ENCODE measurements around the gene KCNH2.
A peak's percentile ranks its signal among the peaks of the same experiment; 100 is the strongest.
"Not testable (repeated sequence)": the region's sequence is repeated elsewhere in the genome, so short reads cannot be mapped to it uniquely, and the experiment has no call there.

Gene KCNH2

GRCh38 chr7:150978126-150978789 lies at the start of gene KCNH2:
KCNH2 (minus strand) TSS chr7:150978321; CDS start chr7:150977913, 408 bp downstream.
- peak; percentile 94 for DNase-seq

- not testable (repeated sequence) for DNase-seq
Observed at GRCh38 chr7:151027728-151028130, 49.6 kb upstream of the KCNH2 start.

- DNase-seq = peak; percentile 56
Observed at GRCh38 chr7:151026771-151027727, 48.9 kb upstream of the KCNH2 start.

GRCh38 chr7:151025924-151026671 lies 48.0 kb upstream of the KCNH2 start:
- no peak for DNase-seq

- peak; percentile 87 for DNase-seq
Observed at GRCh38 chr7:151024435-151025056, 46.4 kb upstream of the KCNH2 start, which contains the start of gene ATG9B. ATG9B (minus strand) TSS chr7:151024494; CDS start chr7:151024423, 71 bp downstream.

- DNase-seq = no peak
Observed at GRCh38 chr7:151023232-151023631, 45.1 kb upstream of the KCNH2 start.

- no peak for DNase-seq
Observed at GRCh38 chr7:151020231-151020630, 42.1 kb upstream of the KCNH2 start.

- DNase-seq = no peak
Observed at GRCh38 chr7:151019130-151019447, 41.0 kb upstream of the KCNH2 start.

- peak; percentile 93 for DNase-seq
Observed at GRCh38 chr7:151018421-151019129, 40.5 kb upstream of the KCNH2 start.

GRCh38 chr7:151017953-151018420 lies 39.9 kb upstream of the KCNH2 start:
- DNase-seq = peak; percentile 92

- peak; percentile 77 for DNase-seq
Observed at GRCh38 chr7:151017370-151017952, 39.3 kb upstream of the KCNH2 start.

GRCh38 chr7:151016942-151017341 lies 38.8 kb upstream of the KCNH2 start:
- DNase-seq = no peak

- no peak for DNase-seq
Observed at GRCh38 chr7:151016505-151016904, 38.4 kb upstream of the KCNH2 start.

- DNase-seq = no peak
Observed at GRCh38 chr7:151015967-151016366, 37.8 kb upstream of the KCNH2 start.

- DNase-seq = no peak
Observed at GRCh38 chr7:151014950-151015349, 36.8 kb upstream of the KCNH2 start.

- no peak for DNase-seq
Observed at GRCh38 chr7:151013733-151014497, 35.8 kb upstream of the KCNH2 start.

- no peak for DNase-seq
Observed at GRCh38 chr7:151013356-151013732, 35.2 kb upstream of the KCNH2 start.

- peak; percentile 55 for DNase-seq
Observed at GRCh38 chr7:151012911-151013347, 34.8 kb upstream of the KCNH2 start.

GRCh38 chr7:151012031-151012692 lies 34.0 kb upstream of the KCNH2 start:
- no peak for DNase-seq

GRCh38 chr7:151011616-151012015 lies 33.5 kb upstream of the KCNH2 start:
- not testable (repeated sequence) for DNase-seq

Data from DMS53 (cell line).